DND-41 (cell line): ENCODE measurements around the gene PKHD1.
A peak's percentile ranks its signal among the peaks of the same experiment; 100 is the strongest.

Experiments used
- ATAC-seq: fragments of 200-7000 bp; cut with Tn5 transposase; 3 replicates; pipeline ENCODE4 v1.9.1; 2021; ENCODE audit warnings: low read depth; ENCODE audit not compliant: insufficient read depth
- DNase-seq: peaks from one replicate; pipeline ENCODE4 v3.0.0-alpha.2; 2020
- H2AFZ ChIP-seq: 2 replicates; pipeline ENCODE4 v1.6.0; 2012; ENCODE audit warnings: low read depth, low read length
- H3K27ac ChIP-seq: 2 replicates; pipeline ENCODE4 v1.5.1; 2012; ENCODE audit warnings: low read length, inconsistent platforms
- H3K27me3 ChIP-seq: fragments of 200-600 bp; sonication (generic); 2 replicates; pipeline ENCODE4 v1.6.0; 2012; ENCODE audit warnings: low read length, mild to moderate bottlenecking, inconsistent platforms; ENCODE audit not compliant: insufficient read depth, poor library complexity
- H3K36me3 ChIP-seq: 2 replicates; pipeline ENCODE4 v1.5.1; 2012; ENCODE audit warnings: low read length, inconsistent platforms; ENCODE audit not compliant: insufficient read depth
- H3K4me1 ChIP-seq: 2 replicates; pipeline ENCODE4 v1.5.1; 2012; ENCODE audit warnings: mild to moderate bottlenecking, low read length; ENCODE audit not compliant: insufficient read depth
- H3K4me2 ChIP-seq: 2 replicates; pipeline ENCODE4 v1.6.0; 2012; ENCODE audit warnings: mild to moderate bottlenecking, moderate library complexity, low read length, inconsistent platforms; ENCODE audit not compliant: insufficient read depth
- H3K4me3 ChIP-seq, 2 experiments: fragments of 200-600 bp in 1 of 2; shearing (Covaris generic) in 1 of 2; 2 replicates each; pipeline ENCODE4 v1.5.1; 2012 to 2016; ENCODE audit warnings: inconsistent platforms in 2 of 2, low read length in 2 of 2, mild to moderate bottlenecking in 2 of 2, low read depth in 1 of 2, moderate library complexity in 1 of 2
- H3K79me2 ChIP-seq: 2 replicates; pipeline ENCODE4 v1.6.0; 2012; ENCODE audit warnings: low read length, inconsistent platforms; ENCODE audit not compliant: insufficient read depth
- H3K9ac ChIP-seq: 2 replicates; pipeline ENCODE4 v1.6.0; 2012; ENCODE audit warnings: low read depth, mild to moderate bottlenecking, inconsistent platforms, low read length, moderate library complexity
- H3K9me3 ChIP-seq: 2 replicates; pipeline ENCODE4 v1.5.1; 2012; ENCODE audit warnings: low read length, moderate library complexity, mild to moderate bottlenecking, inconsistent platforms; ENCODE audit not compliant: insufficient read depth, severe bottlenecking
- H4K20me1 ChIP-seq: 2 replicates; pipeline ENCODE4 v1.6.0; 2012; ENCODE audit warnings: low read length; ENCODE audit not compliant: insufficient read depth
- EZH2 ChIP-seq: IDR thresholded peaks from 3 replicates; pipeline ENCODE4 v1.6.1; 2012; ENCODE audit warnings: borderline replicate concordance, low read depth, mild to moderate bottlenecking, moderate library complexity, low read length, inconsistent platforms; ENCODE audit not compliant: severe bottlenecking
- TF ChIP-seq, protein P1 (sequence below): IDR thresholded peaks from 2 replicates; pipeline ENCODE4 v1.5.1; 2012; ENCODE audit warnings: borderline replicate concordance, low read length, moderate library complexity, mild to moderate bottlenecking; ENCODE audit not compliant: poor library complexity, severe bottlenecking; ENCODE audit errors: extremely low read depth

PKHD1 gene

DNA sequence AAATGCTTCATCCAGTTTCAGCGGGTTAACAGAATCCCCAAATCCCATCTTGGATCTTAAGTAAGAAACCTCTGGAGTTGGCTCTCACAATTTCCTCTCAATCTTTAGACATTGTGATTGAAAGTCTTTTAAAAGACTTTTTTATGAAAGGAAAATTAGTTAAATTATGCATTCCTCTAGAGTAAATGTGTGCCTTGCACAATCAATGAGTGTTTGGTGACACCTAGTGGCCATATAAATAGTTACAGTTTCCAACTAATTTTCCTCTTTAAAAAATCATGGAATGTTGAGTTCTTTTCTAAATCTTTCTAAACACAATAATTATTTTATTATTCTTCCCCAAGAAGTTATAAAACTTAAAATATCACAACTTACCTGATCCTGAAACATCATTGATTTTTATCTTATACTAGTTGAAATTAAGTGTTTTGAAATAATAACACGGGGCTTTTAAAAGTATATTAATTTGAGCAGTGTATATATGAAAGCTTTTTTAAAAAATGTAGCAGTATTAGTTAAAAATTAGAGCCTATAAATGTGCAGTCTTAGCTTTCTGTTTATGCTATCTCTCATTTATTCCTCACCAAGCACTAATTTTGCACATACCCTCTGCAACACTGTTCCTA lies 66.4 kb downstream of the PKHD1 start:
- H3K9me3 ChIP-seq: no peaks in the 10 kb centered on the region
- no peak for TF ChIP-seq EZH2
- TF ChIP-seq, protein P1, sequence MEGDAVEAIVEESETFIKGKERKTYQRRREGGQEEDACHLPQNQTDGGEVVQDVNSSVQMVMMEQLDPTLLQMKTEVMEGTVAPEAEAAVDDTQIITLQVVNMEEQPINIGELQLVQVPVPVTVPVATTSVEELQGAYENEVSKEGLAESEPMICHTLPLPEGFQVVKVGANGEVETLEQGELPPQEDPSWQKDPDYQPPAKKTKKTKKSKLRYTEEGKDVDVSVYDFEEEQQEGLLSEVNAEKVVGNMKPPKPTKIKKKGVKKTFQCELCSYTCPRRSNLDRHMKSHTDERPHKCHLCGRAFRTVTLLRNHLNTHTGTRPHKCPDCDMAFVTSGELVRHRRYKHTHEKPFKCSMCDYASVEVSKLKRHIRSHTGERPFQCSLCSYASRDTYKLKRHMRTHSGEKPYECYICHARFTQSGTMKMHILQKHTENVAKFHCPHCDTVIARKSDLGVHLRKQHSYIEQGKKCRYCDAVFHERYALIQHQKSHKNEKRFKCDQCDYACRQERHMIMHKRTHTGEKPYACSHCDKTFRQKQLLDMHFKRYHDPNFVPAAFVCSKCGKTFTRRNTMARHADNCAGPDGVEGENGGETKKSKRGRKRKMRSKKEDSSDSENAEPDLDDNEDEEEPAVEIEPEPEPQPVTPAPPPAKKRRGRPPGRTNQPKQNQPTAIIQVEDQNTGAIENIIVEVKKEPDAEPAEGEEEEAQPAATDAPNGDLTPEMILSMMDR: peak; percentile 76
- H3K4me3 ChIP-seq: no peak overlapping the region
- H3K4me2 ChIP-seq: no peak overlapping the region
- no peak overlapping the region for H3K27ac ChIP-seq
- H3K27me3 ChIP-seq: no peaks in the 10 kb centered on the region
- DNase-seq (no peak), ATAC-seq (peak; percentile 66; the same call in 2 of the 3 replicates)
- no peaks in the 10 kb centered on the region for H4K20me1 ChIP-seq
- H3K36me3 ChIP-seq: no peaks in the 10 kb centered on the region
- no peaks in the 10 kb centered on the region for H3K4me1 ChIP-seq
- H2AFZ ChIP-seq: no peak overlapping the region
- H3K9ac ChIP-seq: no peak overlapping the region
- no peaks in the 10 kb centered on the region for H3K79me2 ChIP-seq

DNA sequence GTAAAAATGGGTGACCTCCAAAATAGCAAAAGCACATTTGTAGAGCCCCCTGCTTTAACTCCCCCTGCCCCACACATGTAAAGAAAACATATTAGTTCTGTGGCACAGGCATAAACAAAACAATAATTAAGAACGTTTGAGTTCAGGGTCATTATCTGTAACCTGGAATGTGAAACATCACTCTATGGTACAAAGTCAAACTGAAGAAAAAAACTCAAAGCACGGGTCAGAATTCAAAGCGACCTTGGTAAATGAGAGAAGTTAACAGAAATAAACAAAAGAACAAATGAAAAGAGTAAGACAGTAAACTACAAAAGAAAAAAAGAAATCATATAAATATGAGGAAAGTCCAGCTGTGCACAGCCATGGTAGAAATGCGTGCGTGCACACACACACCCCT lies 67.5 kb downstream of the PKHD1 start:
- TF ChIP-seq, protein P1: no peak
- TF ChIP-seq EZH2: no peak
- H3K27ac ChIP-seq: no peak overlapping the region
- H3K27me3 ChIP-seq: no peaks in the 10 kb centered on the region
- no peak overlapping the region for H3K4me2 ChIP-seq
- no peaks in the 10 kb centered on the region for H4K20me1 ChIP-seq
- DNase-seq: no peak
- H3K9me3 ChIP-seq: no peaks in the 10 kb centered on the region
- no peak for ATAC-seq
- no peak overlapping the region for H3K4me3 ChIP-seq
- H3K4me1 ChIP-seq: no peaks in the 10 kb centered on the region
- H2AFZ ChIP-seq: no peak overlapping the region; the same call in 1 of the 2 replicates
- H3K79me2 ChIP-seq: no peaks in the 10 kb centered on the region
- H3K36me3 ChIP-seq: no peaks in the 10 kb centered on the region
- H3K9ac ChIP-seq: no peak overlapping the region

DNA sequence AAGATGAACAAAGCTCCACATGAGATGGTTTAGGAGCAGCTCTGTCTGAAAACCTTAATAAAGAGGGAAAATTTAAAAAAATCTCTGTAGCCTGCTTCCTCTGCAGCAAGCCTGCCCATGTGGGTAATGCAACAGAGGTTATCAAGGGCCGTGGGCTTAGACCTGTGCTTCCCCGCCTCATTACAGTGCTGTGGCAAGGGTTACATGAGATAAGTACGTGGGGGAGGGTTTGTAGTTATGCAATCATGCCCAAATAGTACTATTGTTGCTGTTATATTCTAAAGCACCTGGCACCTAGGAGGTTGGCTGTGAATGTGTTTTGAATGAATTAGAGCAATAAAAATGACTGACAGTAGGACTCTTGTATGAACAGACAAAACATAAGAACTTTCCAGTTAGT lies 68.3 kb downstream of the PKHD1 start:
- no peaks in the 10 kb centered on the region for H3K9me3 ChIP-seq
- no peak overlapping the region for H3K4me3 ChIP-seq
- H3K36me3 ChIP-seq: no peaks in the 10 kb centered on the region
- H2AFZ ChIP-seq: no peak overlapping the region
- H3K4me2 ChIP-seq: no peak overlapping the region
- no peaks in the 10 kb centered on the region for H3K79me2 ChIP-seq
- H3K9ac ChIP-seq: no peak overlapping the region
- no peaks in the 10 kb centered on the region for H3K4me1 ChIP-seq
- no peaks in the 10 kb centered on the region for H4K20me1 ChIP-seq
- H3K27ac ChIP-seq: no peak overlapping the region
- ATAC-seq: no peak
- H3K27me3 ChIP-seq: no peaks in the 10 kb centered on the region
- DNase-seq: no peak
- TF ChIP-seq, protein P1: no peak
- no peak for TF ChIP-seq EZH2
